GM19452 (cell line): ENCODE data around the gene AGAP3.

Experiments used
- ATAC-seq: cut with Tn5 transposase; IDR thresholded peaks from one replicate; pipeline ENCODE4 v1.9.1; 2021; ENCODE audit not compliant: unreplicated experiment

The AGAP3 gene

GRCh38 chr7:151179946-151180345, 93.7 kb downstream of the AGAP3 start:
- no peak for ATAC-seq

DNA sequence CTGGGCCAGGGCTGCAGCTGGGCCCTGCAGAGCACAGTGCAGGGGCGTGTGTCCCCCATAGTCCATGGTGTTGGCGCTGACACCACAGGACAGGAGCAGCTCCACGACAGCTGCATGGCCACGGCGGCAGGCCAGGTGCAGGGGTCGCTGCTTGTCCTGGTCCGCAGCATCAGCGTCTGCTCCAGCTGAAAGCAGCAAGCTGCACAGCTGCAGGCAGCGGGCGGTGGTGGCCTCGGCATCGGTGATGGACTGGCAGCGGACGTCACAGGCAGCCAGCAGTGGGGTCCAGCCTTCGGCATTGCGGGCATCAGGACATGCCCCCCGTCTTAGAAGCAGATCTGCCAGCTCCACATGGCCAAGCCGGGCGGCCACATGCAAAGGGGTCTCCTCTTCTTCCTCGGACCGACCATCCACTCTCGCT, 94.7 kb downstream of the AGAP3 start:
- ATAC-seq: no peak

GRCh38 chr7:151185762-151186639, 99.7 kb downstream of the AGAP3 start:
- ATAC-seq: no peak

GRCh38 chr7:151186640-151187408, 100.5 kb downstream of the AGAP3 start, which contains the start of gene ASB10:
Gene ASB10, minus strand, starts transcription at chr7:151187250. Its CDS starts 120 bp downstream, at chr7:151187130.
- no peak for ATAC-seq

GRCh38 chr7:151187409-151188251, 101.4 kb downstream of the AGAP3 start:
- no peak for ATAC-seq

DNA sequence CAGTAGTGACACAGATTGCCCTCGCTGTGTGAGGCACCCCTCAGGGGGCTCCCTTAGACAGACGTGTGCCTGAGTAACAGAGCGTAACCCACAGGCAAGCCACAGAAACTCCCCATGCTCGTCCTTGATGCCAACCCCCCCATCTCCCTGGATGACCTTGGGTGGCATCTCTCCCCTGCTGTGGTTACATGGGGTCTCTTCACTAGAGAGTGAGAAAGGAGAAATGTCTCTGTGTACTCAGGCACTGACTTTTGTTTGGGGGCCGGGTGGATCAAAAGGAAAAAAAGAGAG, 101.9 kb downstream of the AGAP3 start:
- no peak for ATAC-seq

DNA sequence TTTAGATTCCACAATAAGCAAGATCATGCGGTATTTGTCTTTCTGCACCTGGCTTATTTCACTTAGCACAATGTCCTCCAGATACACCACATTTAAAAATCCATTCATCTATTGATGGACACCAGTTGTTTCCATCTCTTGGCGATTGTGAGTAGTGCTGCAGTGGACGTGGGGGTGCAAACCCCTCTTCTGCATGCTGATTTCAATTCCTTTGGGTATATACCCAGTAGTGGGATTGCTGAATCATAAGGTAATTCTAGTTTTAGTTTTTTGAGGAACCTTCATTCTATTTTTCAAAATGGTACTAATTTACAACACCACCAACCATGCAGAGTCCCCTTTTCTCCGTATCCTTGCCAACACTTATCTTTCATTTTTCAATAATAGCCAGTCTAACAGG, 102.8 kb downstream of the AGAP3 start:
- no peak for ATAC-seq

- no peak for ATAC-seq
Measured at GRCh38 chr7:151191544-151191943, 105.3 kb downstream of the AGAP3 start.

DNA sequence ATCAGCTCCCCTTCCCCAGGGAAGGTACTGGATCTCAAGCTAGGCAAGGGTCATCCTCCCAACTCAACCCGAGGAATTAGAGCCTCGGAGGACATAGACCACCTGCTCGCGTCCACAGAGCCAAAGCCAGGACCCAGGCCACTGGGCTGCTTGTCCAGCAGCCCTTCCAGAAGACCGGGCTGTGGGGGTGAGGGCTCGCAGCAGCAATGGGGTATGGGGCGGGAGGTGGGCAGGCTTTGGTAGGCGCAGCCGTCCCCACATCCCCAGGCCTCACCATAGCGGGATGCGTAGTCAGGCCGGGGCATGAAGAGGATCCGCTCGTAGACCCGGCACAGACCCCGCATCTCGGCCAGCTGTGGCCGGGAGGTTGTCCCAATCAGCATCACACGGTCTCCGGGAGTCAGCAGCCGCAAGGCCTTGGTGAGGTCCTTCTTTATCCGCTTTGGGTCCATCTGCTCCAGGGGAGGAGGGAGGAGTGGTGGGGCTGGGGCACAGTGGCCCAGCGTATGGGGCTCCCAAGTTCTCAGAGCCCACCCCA, 105.8 kb downstream of the AGAP3 start:
- no peak for ATAC-seq

DNA sequence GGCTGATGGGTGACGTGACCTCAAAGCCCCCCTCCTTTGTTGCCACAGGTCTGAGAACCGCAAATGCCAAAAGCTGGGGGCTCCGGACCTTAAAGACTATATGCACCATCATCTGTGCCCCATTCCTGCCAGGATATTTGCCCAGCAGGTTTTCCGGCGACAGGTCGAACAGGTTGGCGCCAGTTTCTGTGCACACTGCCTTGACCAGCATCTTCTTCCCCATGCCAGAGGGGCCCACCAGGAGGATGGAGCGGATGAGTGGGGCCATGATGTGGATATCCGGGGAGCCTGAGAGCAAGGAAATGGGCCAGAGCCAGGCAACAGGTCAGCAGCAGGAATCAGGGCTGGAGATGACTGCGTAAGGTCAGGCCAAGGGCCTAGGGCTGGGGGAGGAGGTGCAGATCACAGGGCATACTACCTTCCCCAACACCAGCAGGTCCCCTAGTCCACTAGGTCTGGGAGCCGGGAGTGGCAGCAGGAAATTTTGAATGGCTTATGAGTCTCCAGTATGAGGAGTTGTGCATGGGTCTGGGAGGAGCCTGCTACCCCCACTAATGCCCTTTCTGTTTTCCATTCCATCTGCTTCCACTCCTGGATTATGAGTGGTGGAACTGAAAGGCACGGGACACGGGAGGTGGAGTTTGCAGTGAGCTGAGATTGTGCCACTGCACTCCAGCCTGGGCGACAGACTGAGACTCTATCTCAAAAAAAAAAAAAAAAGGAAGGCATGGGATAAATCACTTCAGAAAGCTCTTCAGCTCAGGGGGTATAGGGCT, 107.1 kb downstream of the AGAP3 start:
- no peak for ATAC-seq
